HG02938 (cell line): ENCODE results near the gene MED28.

Experiments
- ATAC-seq: cut with Tn5 transposase; IDR thresholded peaks from one replicate; pipeline ENCODE4 v1.9.1; 2021; ENCODE audit warnings: mild to moderate bottlenecking, moderate library complexity; ENCODE audit not compliant: unreplicated experiment

MED28 gene

DNA sequence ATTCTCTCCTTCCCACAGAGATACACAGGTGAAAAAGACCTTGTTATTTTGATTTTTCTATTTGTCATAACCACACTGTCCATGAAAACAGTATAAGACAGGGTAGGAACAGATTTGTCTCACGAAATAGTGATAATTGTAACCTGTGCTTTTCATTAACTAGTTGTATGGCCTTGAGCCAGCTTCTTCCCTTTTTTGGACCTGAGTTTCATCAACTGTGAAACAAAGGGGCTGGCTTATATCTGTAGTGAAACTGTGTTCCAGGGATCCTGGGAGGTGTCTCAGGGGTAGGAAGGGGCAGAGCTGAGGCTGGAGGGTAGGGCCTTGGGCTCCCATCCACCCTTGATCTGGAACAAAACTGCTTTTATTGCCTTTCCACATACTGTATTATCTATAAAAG, 50.9 kb downstream of the MED28 start:
- no peak for ATAC-seq

DNA sequence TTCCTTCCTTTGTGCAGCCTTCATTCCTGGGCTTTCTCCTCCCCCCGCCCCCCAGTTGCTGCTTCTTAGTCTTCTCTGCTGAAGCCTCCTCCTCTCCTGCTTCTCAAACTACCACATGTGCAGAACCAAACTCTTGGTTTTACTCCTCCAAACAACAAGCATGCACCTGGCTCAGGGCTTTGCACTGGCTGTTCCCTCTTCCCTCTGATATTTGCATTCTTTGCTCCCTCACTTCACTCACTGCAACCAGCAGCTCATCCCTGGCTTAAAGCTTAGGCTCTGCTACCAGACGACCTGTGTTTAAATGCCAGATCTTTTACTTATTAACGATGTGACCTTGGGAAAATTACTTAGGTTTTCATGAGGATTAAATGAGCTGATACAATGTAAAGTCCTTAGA, 51.4 kb downstream of the MED28 start:
- no peak for ATAC-seq

DNA sequence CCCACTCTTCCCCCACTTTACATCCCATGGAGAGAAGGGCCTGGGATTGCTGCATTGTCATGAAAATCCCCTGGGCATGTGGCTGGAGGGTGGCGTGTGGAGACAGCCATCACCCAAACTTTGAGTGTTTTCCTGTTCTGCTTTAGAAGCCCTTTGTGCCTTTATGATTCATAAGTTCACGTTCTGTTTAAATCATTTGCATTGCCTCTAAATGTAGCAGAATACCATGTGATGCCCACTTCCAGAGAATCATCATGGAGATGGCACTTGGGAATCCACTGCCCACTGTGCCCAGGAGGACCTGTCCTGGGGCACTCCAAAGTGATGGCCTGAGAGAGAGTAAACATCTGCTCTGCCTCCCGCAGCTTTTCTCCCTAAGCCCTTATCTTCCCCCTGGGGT, 52.8 kb downstream of the MED28 start:
- no peak for ATAC-seq

DNA sequence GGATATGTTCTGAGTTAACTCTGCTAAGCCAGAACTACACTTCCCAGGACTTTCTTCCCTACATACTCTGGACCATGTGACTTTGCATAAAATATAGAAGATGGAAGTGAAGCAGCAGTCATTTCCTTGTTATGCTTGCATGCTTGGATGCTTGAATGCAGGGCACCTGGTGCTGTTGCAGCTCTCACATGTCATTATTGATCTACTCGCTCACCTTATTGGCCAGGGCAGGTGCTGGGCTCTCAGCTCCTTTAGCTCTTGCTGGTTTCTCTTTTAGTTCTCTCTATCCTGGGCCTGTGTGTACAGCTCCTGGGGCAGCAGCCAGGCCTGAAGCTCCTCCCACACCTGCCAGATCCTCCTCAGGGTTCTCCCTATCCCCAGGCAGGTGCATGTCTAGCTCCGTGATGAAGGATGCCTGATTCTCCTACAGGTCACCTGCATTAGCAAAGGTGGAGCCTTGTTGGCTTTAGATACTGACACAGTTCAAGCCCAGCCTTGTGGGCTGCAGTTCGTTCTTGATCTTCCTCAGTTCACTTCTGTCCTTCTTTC, 53.3 kb downstream of the MED28 start:
- no peak for ATAC-seq

DNA sequence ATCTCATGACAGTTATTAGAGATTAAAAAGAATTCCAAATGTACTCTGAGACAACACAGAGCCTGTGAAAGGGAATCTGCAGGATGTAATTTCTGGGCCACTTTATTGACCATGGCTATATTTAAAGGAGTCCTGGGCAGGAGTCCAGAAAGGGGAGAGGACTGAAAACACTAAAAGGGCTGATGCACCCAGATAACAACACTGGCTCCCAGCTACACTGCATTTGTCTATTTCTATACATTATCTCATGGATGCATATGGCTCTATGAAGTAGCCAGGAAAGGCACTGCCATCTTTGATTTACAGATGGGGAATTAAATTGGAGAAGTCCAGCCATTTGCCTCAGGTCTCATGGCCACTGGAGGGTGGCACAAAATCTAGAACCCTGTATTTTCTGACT, 56.0 kb downstream of the MED28 start:
- ATAC-seq: no peak

DNA sequence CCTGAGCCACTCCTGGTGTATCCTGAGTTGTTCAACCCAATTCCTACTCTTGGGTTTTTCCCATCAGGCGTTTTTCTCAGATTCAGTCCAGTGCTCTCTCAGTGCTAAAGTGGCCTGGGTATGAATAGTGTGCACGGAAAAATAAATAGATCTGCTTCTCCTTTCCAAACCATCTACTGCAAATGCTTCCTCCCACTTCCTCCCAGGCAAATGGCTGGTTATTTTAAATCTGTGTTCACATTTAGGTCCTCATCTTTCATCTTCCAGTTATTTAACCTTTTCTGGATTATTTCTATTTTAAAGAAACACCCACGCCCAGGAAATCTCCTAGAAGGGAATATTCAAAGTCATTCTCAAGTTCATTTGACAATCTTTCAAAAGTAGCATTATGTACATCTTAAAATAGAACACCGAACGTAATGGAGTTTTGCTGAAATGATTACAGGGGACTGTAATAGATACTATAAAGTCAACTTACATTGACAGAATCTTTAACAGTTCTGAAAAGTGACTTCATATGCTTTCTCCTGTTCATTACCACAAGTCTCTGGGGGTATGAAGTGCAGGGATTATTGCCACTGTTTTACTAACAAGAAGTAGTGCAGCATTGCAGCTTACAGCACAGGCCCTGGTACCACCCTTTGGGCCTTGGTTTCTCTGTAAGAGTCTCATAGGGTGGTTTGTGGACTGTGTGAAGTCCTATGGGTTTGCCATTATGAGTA, 66.3 kb downstream of the MED28 start:
- no peak for ATAC-seq

DNA sequence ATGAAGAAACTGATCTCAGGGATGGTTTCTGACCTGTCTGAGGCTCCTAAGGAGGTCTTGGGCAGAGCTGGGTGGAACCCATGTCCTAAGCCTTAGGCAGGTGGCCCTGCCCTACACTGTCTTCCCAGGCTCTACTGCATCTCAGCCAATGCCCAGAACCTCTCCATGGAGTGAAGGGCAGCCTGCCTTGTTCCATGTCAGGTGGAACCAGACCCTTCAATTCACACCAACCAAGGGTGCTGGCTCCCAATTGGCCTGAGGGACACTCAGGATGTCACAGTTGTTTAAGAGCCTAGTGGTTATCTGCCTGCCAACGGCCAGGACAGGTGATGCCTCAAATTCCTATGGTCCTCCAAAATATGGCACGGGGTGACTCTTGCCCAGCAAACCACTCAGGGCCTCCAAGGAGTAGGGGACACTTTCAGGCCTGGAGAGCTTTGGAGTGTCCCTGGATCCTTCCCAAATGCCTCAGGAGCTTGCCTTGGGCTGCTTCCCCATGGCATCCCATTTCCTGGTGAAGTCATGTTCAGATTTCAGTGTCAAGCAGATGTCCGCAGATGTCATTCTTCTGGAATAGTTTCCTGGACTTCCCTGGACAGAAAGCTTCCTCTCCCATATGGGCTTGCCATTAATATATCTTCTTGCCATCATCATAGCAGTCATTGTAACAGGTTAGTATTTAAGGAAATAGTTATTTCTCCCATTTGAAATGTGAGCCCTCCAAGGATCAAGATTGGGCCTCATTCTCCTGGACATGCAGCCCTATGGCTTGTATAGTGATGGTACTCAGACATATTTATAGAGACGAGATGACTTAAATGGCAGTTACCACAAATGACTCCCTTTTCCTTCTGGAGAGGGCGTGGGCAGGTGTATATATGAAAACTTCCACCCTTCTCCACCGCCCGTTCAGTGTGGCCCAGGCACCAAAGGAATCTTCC, 67.1 kb downstream of the MED28 start:
- no peak for ATAC-seq

DNA sequence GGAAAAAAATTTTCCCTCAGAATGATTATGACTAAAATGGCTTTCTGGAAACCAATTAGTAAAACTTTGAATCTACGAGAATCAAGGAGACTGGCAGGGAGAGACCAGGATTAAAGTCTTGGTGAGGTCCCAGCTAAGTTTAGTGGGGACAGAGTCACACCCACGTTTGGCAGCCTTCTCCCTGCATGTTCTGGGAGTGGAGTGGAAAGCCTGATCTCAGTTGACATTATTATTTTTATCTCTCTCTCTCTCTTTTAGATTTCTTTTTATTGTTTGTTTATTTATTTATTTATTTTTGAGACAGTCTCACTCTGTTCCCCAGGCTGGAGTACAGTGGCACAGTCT, 67.8 kb downstream of the MED28 start:
- no peak for ATAC-seq
